Activated gamma-delta T cell (primary cell): ENCODE data around the gene HRK.

Experiments used
- DNase-seq: peaks from one replicate; lab custom pipeline; 2025; lab: John Stamatoyannopoulos, UW

HRK gene

GRCh38 chr12:116898669-116899068 lies 17.4 kb upstream of the HRK start:
- no peak for DNase-seq

- no peak for DNase-seq
Measured at GRCh38 chr12:116897476-116897875, 16.2 kb upstream of the HRK start.

GRCh38 chr12:116896411-116896924 lies 15.2 kb upstream of the HRK start:
- DNase-seq: no peak

- DNase-seq: no peak
Measured at GRCh38 chr12:116894913-116895312, 13.7 kb upstream of the HRK start.

GRCh38 chr12:116892349-116893140 lies 11.3 kb upstream of the HRK start:
- no peak for DNase-seq

GRCh38 chr12:116891019-116891418 lies 9.8 kb upstream of the HRK start:
- DNase-seq: no peak

GRCh38 chr12:116890330-116890729 lies 9.1 kb upstream of the HRK start:
- no peak for DNase-seq

- no peak for DNase-seq
Measured at GRCh38 chr12:116887897-116888296, 6.7 kb upstream of the HRK start.

- no peak for DNase-seq
Measured at GRCh38 chr12:116887244-116887643, 6.0 kb upstream of the HRK start.

- no peak for DNase-seq
Measured at GRCh38 chr12:116885491-116885890, 4.2 kb upstream of the HRK start.

- no peak for DNase-seq
Measured at GRCh38 chr12:116884871-116885270, 3.6 kb upstream of the HRK start.

GRCh38 chr12:116882742-116883141 lies 1.5 kb upstream of the HRK start:
- no peak for DNase-seq

- DNase-seq: no peak
Measured at GRCh38 chr12:116881877-116882507, 751 bp upstream of the HRK start.

GRCh38 chr12:116880817-116881324 lies 370 bp downstream of the HRK start:
- no peak for DNase-seq

- DNase-seq: no peak
Measured at GRCh38 chr12:116880213-116880816, 926 bp downstream of the HRK start.

- DNase-seq: no peak
Measured at GRCh38 chr12:116879509-116880212, 1.6 kb downstream of the HRK start.

- no peak for DNase-seq
Measured at GRCh38 chr12:116878567-116879508, 2.4 kb downstream of the HRK start.

- DNase-seq: no peak
Measured at GRCh38 chr12:116876151-116876869, 4.9 kb downstream of the HRK start.

GRCh38 chr12:116874324-116874995 lies 6.8 kb downstream of the HRK start:
- DNase-seq: no peak

GRCh38 chr12:116870306-116870705 lies 10.9 kb downstream of the HRK start:
- no peak for DNase-seq
